HG03469 (cell line): Measurements from ENCODE around the gene WDFY4.

Source experiments
- ATAC-seq: cut with Tn5 transposase; IDR thresholded peaks from one replicate; pipeline ENCODE4 v1.9.1; 2021; ENCODE audit warnings: mild to moderate bottlenecking, moderate library complexity, moderate number of reproducible peaks; ENCODE audit not compliant: unreplicated experiment

Gene WDFY4

GRCh38 chr10:48740988-48741387 is 56.3 kb downstream of the WDFY4 start:
- ATAC-seq: no peak

- ATAC-seq: no peak
These were observed 58.5 kb downstream of the WDFY4 start for GRCh38 chr10:48742891-48743860.

GRCh38 chr10:48744587-48744986 is 59.9 kb downstream of the WDFY4 start:
- ATAC-seq: peak; percentile 42

GRCh38 chr10:48745662-48746245 is 61.1 kb downstream of the WDFY4 start:
- ATAC-seq: no peak

- no peak for ATAC-seq
These were observed 63.9 kb downstream of the WDFY4 start for GRCh38 chr10:48748573-48748972.

- no peak for ATAC-seq
These were observed 64.6 kb downstream of the WDFY4 start for GRCh38 chr10:48749254-48749787.

GRCh38 chr10:48750019-48750418 is 65.3 kb downstream of the WDFY4 start:
- ATAC-seq: no peak

GRCh38 chr10:48750991-48751390 is 66.3 kb downstream of the WDFY4 start:
- no peak for ATAC-seq

- ATAC-seq: no peak
These were observed 67.1 kb downstream of the WDFY4 start for GRCh38 chr10:48751730-48752129.

GRCh38 chr10:48758411-48758810 is 73.7 kb downstream of the WDFY4 start:
- ATAC-seq: no peak

GRCh38 chr10:48759113-48759901 is 74.6 kb downstream of the WDFY4 start:
- ATAC-seq: peak; percentile 75

GRCh38 chr10:48760983-48761382 is 76.3 kb downstream of the WDFY4 start:
- ATAC-seq: no peak

- no peak for ATAC-seq
These were observed 77.7 kb downstream of the WDFY4 start for GRCh38 chr10:48762064-48763042.

- no peak for ATAC-seq
These were observed 78.8 kb downstream of the WDFY4 start for GRCh38 chr10:48763403-48763965.

GRCh38 chr10:48764486-48764885 is 79.8 kb downstream of the WDFY4 start:
- ATAC-seq: no peak

GRCh38 chr10:48765039-48765438 is 80.4 kb downstream of the WDFY4 start:
- ATAC-seq: no peak

GRCh38 chr10:48765527-48765926 is 80.9 kb downstream of the WDFY4 start:
- no peak for ATAC-seq

- no peak for ATAC-seq
These were observed 82.9 kb downstream of the WDFY4 start for GRCh38 chr10:48767373-48768143.
